Adipocyte (in vitro differentiated cells): ENCODE results near the gene CACNA1H.
A peak's percentile ranks its signal among the peaks of the same experiment; 100 is the strongest.
"Not testable (repeated sequence)": the region's sequence is repeated elsewhere in the genome, so short reads cannot be mapped to it uniquely, and the experiment has no call there.

Source experiments
- DNase-seq: peaks from one replicate; pipeline ENCODE4 v3.0.0-alpha.2; 2015; ENCODE audit warnings: low read depth
- H3K27me3 ChIP-seq: replicated peaks from 2 replicates; pipeline ENCODE4 v1.7.0; 2013; ENCODE audit warnings: mild to moderate bottlenecking, low read length, moderate library complexity; ENCODE audit not compliant: control insufficient read depth, insufficient read depth
- H3K36me3 ChIP-seq: 2 replicates; pipeline ENCODE4 v1.7.0; 2013; ENCODE audit warnings: low read length, mild to moderate bottlenecking, moderate library complexity; ENCODE audit not compliant: control insufficient read depth, insufficient read depth, severe bottlenecking
- H3K4me1 ChIP-seq: 2 replicates; pipeline ENCODE4 v1.7.0; 2013; ENCODE audit warnings: mild to moderate bottlenecking, low read length, moderate library complexity; ENCODE audit not compliant: control insufficient read depth, insufficient read depth
- H3K4me3 ChIP-seq: 2 replicates; pipeline ENCODE4 v1.7.0; 2013; ENCODE audit warnings: mild to moderate bottlenecking, low read length, moderate library complexity
- H3K9ac ChIP-seq: 2 replicates; pipeline ENCODE4 v1.7.0; 2013; ENCODE audit warnings: mild to moderate bottlenecking, low read length, moderate library complexity
- H3K9me3 ChIP-seq: 2 replicates; pipeline ENCODE4 v1.7.0; 2013; ENCODE audit warnings: mild to moderate bottlenecking, low read length, moderate library complexity; ENCODE audit not compliant: control insufficient read depth

CACNA1H gene

GRCh38 chr16:1192384-1193073, 39.6 kb downstream of the CACNA1H start:
- Histone ChIP-seq H3K9ac (no peak overlapping the region), H3K4me1 (no peaks in the 10 kb centered on the region), H3K9me3 (no peaks in the 10 kb centered on the region), H3K27me3 (peaks cover 8% of the 10 kb centered on the region), H3K4me3 (no peak overlapping the region), H3K36me3 (no peaks in the 10 kb centered on the region)
- no peak for DNase-seq

- H3K36me3 ChIP-seq = no peaks in the 10 kb centered on the region
- no peaks in the 10 kb centered on the region for H3K4me1 ChIP-seq
- H3K9ac ChIP-seq = no peak overlapping the region
- no peaks in the 10 kb centered on the region for H3K9me3 ChIP-seq
- H3K4me3 ChIP-seq = no peak overlapping the region
- peaks cover 8% of the 10 kb centered on the region for H3K27me3 ChIP-seq
- DNase-seq = no peak
These were observed 40.4 kb downstream of the CACNA1H start for GRCh38 chr16:1193143-1193824.

- H3K9me3 ChIP-seq = no peaks in the 10 kb centered on the region
- H3K36me3 ChIP-seq = no peaks in the 10 kb centered on the region
- H3K9ac ChIP-seq = no peak overlapping the region
- DNase-seq = no peak
- peaks cover 8% of the 10 kb centered on the region for H3K27me3 ChIP-seq
- H3K4me1 ChIP-seq = no peaks in the 10 kb centered on the region
- H3K4me3 ChIP-seq = no peak overlapping the region
These were observed 41.1 kb downstream of the CACNA1H start for GRCh38 chr16:1193825-1194581.

GRCh38 chr16:1194665-1195392, 41.9 kb downstream of the CACNA1H start:
- no peak overlapping the region for H3K4me3 ChIP-seq
- no peaks in the 10 kb centered on the region for H3K36me3 ChIP-seq
- H3K27me3 ChIP-seq = peaks cover 8% of the 10 kb centered on the region
- H3K9me3 ChIP-seq = no peaks in the 10 kb centered on the region
- no peaks in the 10 kb centered on the region for H3K4me1 ChIP-seq
- H3K9ac ChIP-seq = no peak overlapping the region
- peak; percentile 45 for DNase-seq

- no peaks in the 10 kb centered on the region for H3K4me1 ChIP-seq
- peaks cover 8% of the 10 kb centered on the region for H3K27me3 ChIP-seq
- H3K9ac ChIP-seq = no peak overlapping the region
- H3K4me3 ChIP-seq = no peak overlapping the region
- no peaks in the 10 kb centered on the region for H3K36me3 ChIP-seq
- no peak for DNase-seq
- no peaks in the 10 kb centered on the region for H3K9me3 ChIP-seq
These were observed 42.4 kb downstream of the CACNA1H start for GRCh38 chr16:1195393-1195666.

- Histone ChIP-seq H3K36me3 (no peaks in the 10 kb centered on the region), H3K4me1 (no peaks in the 10 kb centered on the region), H3K4me3 (no peak overlapping the region), H3K9me3 (no peaks in the 10 kb centered on the region), H3K9ac (no peak overlapping the region), H3K27me3 (peaks cover 8% of the 10 kb centered on the region)
- no peak for DNase-seq
These were observed 43.6 kb downstream of the CACNA1H start for GRCh38 chr16:1196494-1196893.

- peaks cover 6% of the 10 kb centered on the region for H3K27me3 ChIP-seq
- no peak overlapping the region for H3K9ac ChIP-seq
- no peaks in the 10 kb centered on the region for H3K9me3 ChIP-seq
- DNase-seq = no peak
- H3K36me3 ChIP-seq = no peaks in the 10 kb centered on the region
- H3K4me1 ChIP-seq = no peaks in the 10 kb centered on the region
- H3K4me3 ChIP-seq = no peak overlapping the region
These were observed 44.4 kb downstream of the CACNA1H start for GRCh38 chr16:1197237-1197866.

- Histone ChIP-seq H3K36me3 (no peaks in the 10 kb centered on the region), H3K4me1 (no peaks in the 10 kb centered on the region), H3K27me3 (peaks cover 5% of the 10 kb centered on the region), H3K9me3 (no peaks in the 10 kb centered on the region), H3K9ac (no peak overlapping the region), H3K4me3 (no peak overlapping the region)
- no peak for DNase-seq
These were observed 45.3 kb downstream of the CACNA1H start for GRCh38 chr16:1198194-1198593.

- not testable (repeated sequence) for DNase-seq, H3K36me3 ChIP-seq, H3K9me3 ChIP-seq, H3K4me1 ChIP-seq, H3K27me3 ChIP-seq, H3K4me3 ChIP-seq, H3K9ac ChIP-seq
These were observed 45.9 kb downstream of the CACNA1H start for GRCh38 chr16:1198671-1199346.

GRCh38 chr16:1199347-1200013, 46.6 kb downstream of the CACNA1H start:
- Histone ChIP-seq H3K9me3 (no peaks in the 10 kb centered on the region), H3K36me3 (no peaks in the 10 kb centered on the region), H3K27me3 (peaks cover 7% of the 10 kb centered on the region), H3K4me3 (no peak overlapping the region), H3K4me1 (no peaks in the 10 kb centered on the region), H3K9ac (no peak overlapping the region)
- DNase-seq = no peak
